Measurements from ENCODE around the gene CDH22. TPM values are rescaled to one million over a fixed set of nuclear protein-coding genes. Genes with fewer than 3 reads are reported as not detected.

The CDH22 gene
- total RNA-seq, 1 experiment from 2014 or later: 6.4 TPM

GRCh38 chr20:46346770-46347169 is 38.5 kb upstream of the CDH22 start:
- Histone ChIP-seq H3K79me2 (ENCODE audit: low read length) (no peaks in the 10 kb centered on the region), H3K27me3 (ENCODE audit: low read length) (no peaks in the 10 kb centered on the region), H3K9me3 (ENCODE audit: low read length) (no peaks in the 10 kb centered on the region), H3K4me1 (ENCODE audit: low read length) (peaks cover 78% of the 10 kb centered on the region), H3K27ac (ENCODE audit: low read length) (no peak overlapping the region), H3K4me2 (ENCODE audit: low read depth, low read length, poor library complexity, severe bottlenecking) (no peak overlapping the region), H3K36me3 (ENCODE audit: insufficient read depth, low read length) (peaks cover 21% of the 10 kb centered on the region), H2AFZ (ENCODE audit: low read length) (no peak overlapping the region), H3K9ac (ENCODE audit: low read length) (no peak overlapping the region), H4K20me1 (ENCODE audit: insufficient read depth, low read depth, low read length) (no peaks in the 10 kb centered on the region), H3K9me2 (replicated peaks; ENCODE audit: insufficient read depth, low read length) (no peaks in the 10 kb centered on the region), H3K4me3 (ENCODE audit: low read length) (no peak overlapping the region)
- DNase-seq: no peak

GRCh38 chr20:46344488-46345162 is 36.3 kb upstream of the CDH22 start:
- H3K4me3 ChIP-seq (ENCODE audit: low read length): no peak overlapping the region; the same call in 1 of the 2 replicates
- peak overlapping the region; percentile 82 for H3K27ac ChIP-seq (ENCODE audit: low read length)
- no peaks in the 10 kb centered on the region for H3K79me2 ChIP-seq (ENCODE audit: low read length)
- H3K9me3 ChIP-seq (ENCODE audit: low read length): no peaks in the 10 kb centered on the region
- peaks cover 15% of the 10 kb centered on the region for H3K36me3 ChIP-seq (ENCODE audit: insufficient read depth, low read length)
- H3K4me1 ChIP-seq (ENCODE audit: low read length): peaks cover 69% of the 10 kb centered on the region
- no peaks in the 10 kb centered on the region for H3K27me3 ChIP-seq (ENCODE audit: low read length)
- H2AFZ ChIP-seq (ENCODE audit: low read length): no peak overlapping the region
- no peaks in the 10 kb centered on the region for H4K20me1 ChIP-seq (ENCODE audit: insufficient read depth, low read depth, low read length)
- H3K9me2 ChIP-seq (replicated peaks; ENCODE audit: insufficient read depth, low read length): no peaks in the 10 kb centered on the region
- peak overlapping the region; percentile 60 for H3K9ac ChIP-seq (ENCODE audit: low read length)
- H3K4me2 ChIP-seq (ENCODE audit: low read depth, low read length, poor library complexity, severe bottlenecking): peak overlapping the region; percentile 64
- DNase-seq: no peak

- peak overlapping the region; percentile 60 for H3K9ac ChIP-seq (ENCODE audit: low read length)
- H3K4me1 ChIP-seq (ENCODE audit: low read length): peaks cover 69% of the 10 kb centered on the region
- peak overlapping the region; percentile 82 for H3K27ac ChIP-seq (ENCODE audit: low read length)
- peak overlapping the region; percentile 64 for H3K4me2 ChIP-seq (ENCODE audit: low read depth, low read length, poor library complexity, severe bottlenecking)
- H3K79me2 ChIP-seq (ENCODE audit: low read length): no peaks in the 10 kb centered on the region
- peak; percentile 56 for DNase-seq
- H4K20me1 ChIP-seq (ENCODE audit: insufficient read depth, low read depth, low read length): no peaks in the 10 kb centered on the region
- no peak overlapping the region for H2AFZ ChIP-seq (ENCODE audit: low read length)
- H3K9me2 ChIP-seq (replicated peaks; ENCODE audit: insufficient read depth, low read length): no peaks in the 10 kb centered on the region
- H3K9me3 ChIP-seq (ENCODE audit: low read length): no peaks in the 10 kb centered on the region
- no peaks in the 10 kb centered on the region for H3K27me3 ChIP-seq (ENCODE audit: low read length)
- peak overlapping the region; percentile 31; the same call in 1 of the 2 replicates for H3K4me3 ChIP-seq (ENCODE audit: low read length)
- H3K36me3 ChIP-seq (ENCODE audit: insufficient read depth, low read length): peaks cover 10% of the 10 kb centered on the region
These were observed 35.7 kb upstream of the CDH22 start for GRCh38 chr20:46343975-46344357.

GRCh38 chr20:46343348-46343974 is 35.2 kb upstream of the CDH22 start:
- DNase-seq: peak; percentile 73
- H3K27ac ChIP-seq (ENCODE audit: low read length): peak overlapping the region; percentile 82
- H3K36me3 ChIP-seq (ENCODE audit: insufficient read depth, low read length): peaks cover 10% of the 10 kb centered on the region
- H3K4me3 ChIP-seq (ENCODE audit: low read length): peak overlapping the region; percentile 31; the same call in 1 of the 2 replicates
- H3K9me2 ChIP-seq (replicated peaks; ENCODE audit: insufficient read depth, low read length): no peaks in the 10 kb centered on the region
- H4K20me1 ChIP-seq (ENCODE audit: insufficient read depth, low read depth, low read length): no peaks in the 10 kb centered on the region
- no peak overlapping the region for H2AFZ ChIP-seq (ENCODE audit: low read length)
- H3K79me2 ChIP-seq (ENCODE audit: low read length): no peaks in the 10 kb centered on the region
- H3K9me3 ChIP-seq (ENCODE audit: low read length): no peaks in the 10 kb centered on the region
- no peaks in the 10 kb centered on the region for H3K27me3 ChIP-seq (ENCODE audit: low read length)
- peak overlapping the region; percentile 64 for H3K4me2 ChIP-seq (ENCODE audit: low read depth, low read length, poor library complexity, severe bottlenecking)
- peak overlapping the region; percentile 60 for H3K9ac ChIP-seq (ENCODE audit: low read length)
- H3K4me1 ChIP-seq (ENCODE audit: low read length): peaks cover 69% of the 10 kb centered on the region

- Histone ChIP-seq H3K9ac (ENCODE audit: low read length) (peak overlapping the region; percentile 60), H3K4me2 (ENCODE audit: low read depth, low read length, poor library complexity, severe bottlenecking) (peak overlapping the region; percentile 64), H3K4me3 (ENCODE audit: low read length) (peak overlapping the region; percentile 31; the same call in 1 of the 2 replicates)
These were observed 34.4 kb upstream of the CDH22 start for GRCh38 chr20:46342451-46343347.

GRCh38 chr20:46342010-46342378 is 33.7 kb upstream of the CDH22 start:
- H3K4me3 ChIP-seq (ENCODE audit: low read length): no peak overlapping the region
- H3K4me1 ChIP-seq (ENCODE audit: low read length): peaks cover 77% of the 10 kb centered on the region
- DNase-seq: no peak

More at GRCh38 chr20:46342451-46343347, 34.4 kb upstream of the CDH22 start:
- H2AFZ ChIP-seq (ENCODE audit: low read length): no peak overlapping the region
- DNase-seq: no peak
- H3K9me2 ChIP-seq (replicated peaks; ENCODE audit: insufficient read depth, low read length): no peaks in the 10 kb centered on the region
- H3K4me1 ChIP-seq (ENCODE audit: low read length): peaks cover 73% of the 10 kb centered on the region
- H3K79me2 ChIP-seq (ENCODE audit: low read length): no peaks in the 10 kb centered on the region
- peaks cover 8% of the 10 kb centered on the region for H3K36me3 ChIP-seq (ENCODE audit: insufficient read depth, low read length)
- H3K27ac ChIP-seq (ENCODE audit: low read length): peak overlapping the region; percentile 82
- no peaks in the 10 kb centered on the region for H3K9me3 ChIP-seq (ENCODE audit: low read length)
- H4K20me1 ChIP-seq (ENCODE audit: insufficient read depth, low read depth, low read length): no peaks in the 10 kb centered on the region
- H3K27me3 ChIP-seq (ENCODE audit: low read length): no peaks in the 10 kb centered on the region

GRCh38 chr20:46341074-46342009 is 33.0 kb upstream of the CDH22 start:
- Histone ChIP-seq H2AFZ (ENCODE audit: low read length) (no peak overlapping the region), H3K27me3 (ENCODE audit: low read length) (no peaks in the 10 kb centered on the region), H3K9ac (ENCODE audit: low read length) (no peak overlapping the region), H3K79me2 (ENCODE audit: low read length) (no peaks in the 10 kb centered on the region), H3K36me3 (ENCODE audit: insufficient read depth, low read length) (peaks cover 4% of the 10 kb centered on the region; the same call in 1 of the 2 replicates), H3K9me3 (ENCODE audit: low read length) (no peaks in the 10 kb centered on the region), H3K4me1 (ENCODE audit: low read length) (peaks cover 83% of the 10 kb centered on the region), H3K4me2 (ENCODE audit: low read depth, low read length, poor library complexity, severe bottlenecking) (no peak overlapping the region), H3K4me3 (ENCODE audit: low read length) (no peak overlapping the region), H4K20me1 (ENCODE audit: insufficient read depth, low read depth, low read length) (no peaks in the 10 kb centered on the region), H3K27ac (ENCODE audit: low read length) (peak overlapping the region; percentile 82), H3K9me2 (replicated peaks; ENCODE audit: insufficient read depth, low read length) (no peaks in the 10 kb centered on the region)
- no peak for DNase-seq

More at GRCh38 chr20:46342010-46342378, 33.7 kb upstream of the CDH22 start:
- H3K4me2 ChIP-seq (ENCODE audit: low read depth, low read length, poor library complexity, severe bottlenecking): no peak overlapping the region
- no peaks in the 10 kb centered on the region for H3K79me2 ChIP-seq (ENCODE audit: low read length)
- H3K27ac ChIP-seq (ENCODE audit: low read length): peak overlapping the region; percentile 82
- no peak overlapping the region for H2AFZ ChIP-seq (ENCODE audit: low read length)
- H3K9me2 ChIP-seq (replicated peaks; ENCODE audit: insufficient read depth, low read length): no peaks in the 10 kb centered on the region
- no peaks in the 10 kb centered on the region for H3K27me3 ChIP-seq (ENCODE audit: low read length)
- H3K36me3 ChIP-seq (ENCODE audit: insufficient read depth, low read length): peaks cover 4% of the 10 kb centered on the region; the same call in 1 of the 2 replicates
- peak overlapping the region; percentile 60 for H3K9ac ChIP-seq (ENCODE audit: low read length)
- H4K20me1 ChIP-seq (ENCODE audit: insufficient read depth, low read depth, low read length): no peaks in the 10 kb centered on the region
- no peaks in the 10 kb centered on the region for H3K9me3 ChIP-seq (ENCODE audit: low read length)

Data from Karpas-422 (cell line).